Measurements from ENCODE around the gene SLC16A13.
"Not testable (repeated sequence)": the region's sequence is repeated elsewhere in the genome, so short reads cannot be mapped to it uniquely, and the experiment has no call there.

SLC16A13 gene

DNA sequence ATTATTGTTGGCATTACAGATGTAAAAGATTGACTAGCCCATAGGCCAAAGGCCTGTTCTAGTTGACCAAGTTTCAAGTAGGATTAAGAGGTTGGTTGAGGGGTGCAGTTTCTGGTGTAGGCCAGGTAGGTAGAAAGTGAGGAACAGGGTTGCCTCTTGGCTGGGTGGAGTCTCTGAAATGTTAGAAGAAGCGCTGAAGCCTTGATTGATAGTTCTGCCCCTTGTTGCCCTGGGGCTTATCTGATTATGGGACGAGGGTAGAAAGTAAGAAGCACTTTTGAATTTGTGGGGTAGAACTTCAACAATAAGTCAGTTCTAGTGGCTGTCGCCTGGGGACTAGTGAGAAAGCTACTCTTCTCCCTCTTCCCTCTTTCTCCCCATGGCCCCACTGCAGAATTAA lies 6.7 kb upstream of the SLC16A13 start:
- DNase-seq (ENCODE audit: low spot score): no peak

- DNase-seq (ENCODE audit: low spot score): peak; percentile 42
Measured at GRCh38 chr17:7029659-7030058, 6.2 kb upstream of the SLC16A13 start.

DNA sequence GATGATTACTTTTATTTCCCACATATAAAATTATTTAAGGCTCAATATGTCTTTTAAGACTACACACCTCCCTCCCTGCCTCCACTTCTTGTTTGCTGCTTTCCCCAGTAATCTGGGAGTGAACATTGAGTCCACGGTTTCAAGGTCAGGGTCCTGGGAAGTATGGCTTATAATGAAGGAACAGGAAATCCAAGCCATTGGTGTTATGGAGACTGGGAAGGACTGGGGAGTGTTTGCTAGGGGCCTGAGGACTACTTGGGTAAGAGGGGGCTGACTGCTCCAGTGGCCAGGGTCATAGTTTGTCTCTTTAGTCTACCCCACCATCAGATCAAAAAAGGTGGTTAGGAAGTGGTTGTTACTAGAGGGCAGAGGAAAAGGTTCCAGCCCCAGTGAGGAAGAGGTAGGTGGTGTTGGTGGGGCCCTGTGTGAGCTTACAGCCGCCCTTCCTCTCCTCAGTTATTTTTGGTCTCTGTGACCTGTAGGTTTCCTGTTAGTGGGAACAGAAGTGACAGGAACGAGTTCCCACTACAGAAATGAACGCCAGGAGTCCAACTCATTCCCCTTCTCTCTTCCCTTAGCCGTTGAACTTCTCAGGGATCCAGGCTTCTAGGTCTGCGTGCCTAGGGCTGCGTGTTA lies 742 bp upstream of the SLC16A13 start:
- peak; percentile 54 for DNase-seq (ENCODE audit: low spot score)

- no peak for DNase-seq (ENCODE audit: low spot score)
Measured at GRCh38 chr17:7038025-7038862, 2.4 kb downstream of the SLC16A13 start.

DNA sequence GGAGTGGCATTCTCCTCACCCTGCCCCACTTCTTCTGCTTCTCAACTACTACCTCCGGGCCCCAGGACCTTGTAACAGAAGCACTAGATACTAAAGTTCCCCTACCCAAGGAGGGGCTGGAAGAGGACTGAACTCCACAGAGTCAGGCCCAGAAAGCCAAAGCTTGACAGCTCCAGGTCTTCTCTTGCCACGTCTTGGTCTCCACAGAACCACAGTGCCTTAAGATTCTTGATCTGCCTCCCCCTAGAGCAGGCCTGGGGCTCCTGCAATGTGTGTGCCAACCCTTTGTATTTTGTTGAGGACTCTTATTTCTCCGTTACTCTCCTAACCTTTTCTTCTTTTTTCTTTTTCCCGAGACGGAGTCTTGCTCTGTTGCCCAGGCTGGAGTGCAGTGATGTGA lies 4.0 kb downstream of the SLC16A13 start:
- no peak for DNase-seq (ENCODE audit: low spot score)

DNA sequence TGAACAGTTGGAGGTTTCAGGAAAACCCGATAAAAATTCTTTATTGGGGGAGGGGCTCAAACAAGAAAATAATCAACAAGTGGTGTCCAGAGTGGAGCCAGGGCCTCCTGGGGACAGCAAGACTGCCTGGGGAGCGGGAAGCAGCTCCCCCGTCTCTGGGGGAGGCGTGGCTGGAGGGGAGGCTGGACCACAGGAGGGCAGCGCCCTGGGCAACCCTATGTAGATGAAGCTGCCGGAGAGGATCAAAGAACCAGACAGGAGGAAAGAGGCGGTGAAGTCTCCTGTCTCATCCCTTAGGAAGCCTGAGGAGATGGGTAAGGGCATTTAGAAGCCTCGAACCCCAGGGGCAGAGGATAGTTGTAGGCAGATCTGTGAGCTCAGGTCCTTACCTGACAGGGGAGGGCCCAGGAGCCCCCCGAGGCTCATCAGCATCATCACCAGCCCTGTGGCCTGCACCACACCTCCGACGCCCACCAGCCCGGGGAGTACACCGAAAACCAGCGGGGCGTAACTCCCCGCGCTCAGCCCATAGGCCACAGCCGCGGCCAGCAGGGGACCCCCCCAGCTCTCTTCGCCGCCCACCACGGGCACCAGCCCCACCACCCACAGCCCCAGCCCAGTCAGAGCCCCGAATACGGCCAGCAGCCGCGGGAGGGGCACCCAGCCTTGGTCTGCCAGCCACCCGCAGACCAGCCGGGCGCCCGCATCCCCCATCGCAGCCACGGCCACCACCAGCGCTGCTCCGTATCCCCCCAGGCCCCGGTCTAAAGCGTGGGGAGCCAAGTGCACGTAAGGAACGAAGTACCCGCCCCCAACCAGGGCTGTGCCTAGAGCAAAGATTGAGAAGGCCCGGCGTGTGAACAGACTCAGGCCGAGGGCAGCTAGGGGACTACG lies 6.0 kb downstream of the SLC16A13 start:
- DNase-seq (ENCODE audit: low spot score): no peak

GRCh38 chr17:7042501-7043181 lies 6.8 kb downstream of the SLC16A13 start:
- DNase-seq (ENCODE audit: low spot score): peak; percentile 35

DNA sequence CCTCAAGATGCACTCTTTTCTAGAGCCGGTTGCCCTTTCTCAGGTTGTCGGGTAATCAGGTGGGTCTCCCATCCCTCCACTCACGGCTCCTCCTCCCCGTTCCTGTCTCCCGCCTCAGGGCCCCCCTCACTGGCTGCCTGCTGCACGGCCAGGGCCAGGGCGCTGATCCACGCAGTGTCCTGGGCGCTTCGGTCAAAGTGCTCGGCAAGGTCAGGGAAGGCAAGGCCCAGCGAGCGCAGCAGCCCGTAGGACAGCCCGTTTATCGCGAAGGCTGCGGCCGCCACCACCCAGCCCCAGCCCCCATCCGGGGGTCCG lies 7.3 kb downstream of the SLC16A13 start:
- DNase-seq (ENCODE audit: low spot score): no peak

GRCh38 chr17:7043497-7044198 lies 7.8 kb downstream of the SLC16A13 start, which contains the start of gene SLC16A11:
SLC16A11 (minus strand) TSS chr17:7044092; CDS start chr17:7043513, 579 bp downstream.
- DNase-seq (ENCODE audit: low spot score): no peak

DNA sequence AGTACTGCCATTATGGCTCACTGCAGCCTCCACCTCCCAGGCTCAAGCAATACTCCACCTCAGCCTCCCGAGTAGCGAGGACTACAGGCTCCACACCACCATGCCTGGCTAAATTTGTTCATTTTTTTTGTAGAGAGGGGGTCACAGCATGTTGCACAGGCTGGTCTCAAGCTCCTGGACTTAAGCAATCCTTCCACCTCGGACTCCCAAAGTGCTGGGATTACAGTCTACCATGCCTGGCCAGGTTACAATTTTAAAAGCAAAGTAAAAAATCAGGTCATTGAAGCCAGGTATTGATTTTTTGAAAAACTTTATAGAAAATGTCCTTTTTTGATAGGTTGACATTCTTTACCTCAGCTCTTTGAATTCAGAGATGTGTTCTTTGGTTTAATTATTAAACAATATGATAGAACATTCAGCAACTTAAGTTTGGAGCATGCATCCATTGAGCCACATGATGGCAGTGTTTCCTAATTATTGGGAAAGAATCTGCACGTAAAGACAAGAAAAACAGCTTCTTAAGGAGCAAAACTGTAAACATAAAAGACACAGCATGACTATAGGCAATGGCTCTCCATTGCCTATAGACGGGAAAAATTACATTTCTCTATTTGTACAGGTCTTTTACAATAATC lies 9.8 kb downstream of the SLC16A13 start:
- peak; percentile 84 for DNase-seq (ENCODE audit: low spot score)

- peak; percentile 38 for DNase-seq (ENCODE audit: low spot score)
Measured at GRCh38 chr17:7046127-7046724, 10.4 kb downstream of the SLC16A13 start.

GRCh38 chr17:7046725-7047397 lies 11.0 kb downstream of the SLC16A13 start:
- peak; percentile 87 for DNase-seq (ENCODE audit: low spot score)

DNA sequence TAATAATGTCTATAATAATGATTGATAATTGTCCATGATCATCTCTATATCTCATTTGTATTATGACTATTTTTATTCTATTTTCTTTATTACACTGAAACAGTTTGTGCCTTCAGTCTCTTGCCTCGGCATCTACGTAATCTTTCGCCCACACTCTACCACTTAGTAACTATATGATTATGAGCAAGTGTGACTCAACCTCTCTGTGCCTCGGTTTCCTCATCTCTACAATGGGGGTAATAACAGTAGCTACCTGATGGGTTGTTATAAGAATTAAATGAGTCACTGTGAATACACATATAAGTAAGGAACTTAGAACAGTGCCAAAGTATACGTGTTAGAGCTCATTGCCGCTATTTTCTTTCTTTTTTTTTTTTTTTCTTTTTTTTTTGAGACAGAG lies 11.8 kb downstream of the SLC16A13 start:
- peak; percentile 32 for DNase-seq (ENCODE audit: low spot score)

GRCh38 chr17:7048968-7049367 lies 13.2 kb downstream of the SLC16A13 start:
- DNase-seq (ENCODE audit: low spot score): no peak

GRCh38 chr17:7050583-7050982 lies 14.8 kb downstream of the SLC16A13 start:
- DNase-seq (ENCODE audit: low spot score): not testable (repeated sequence)

- DNase-seq (ENCODE audit: low spot score): no peak
Measured at GRCh38 chr17:7056386-7056785, 20.6 kb downstream of the SLC16A13 start.

DNA sequence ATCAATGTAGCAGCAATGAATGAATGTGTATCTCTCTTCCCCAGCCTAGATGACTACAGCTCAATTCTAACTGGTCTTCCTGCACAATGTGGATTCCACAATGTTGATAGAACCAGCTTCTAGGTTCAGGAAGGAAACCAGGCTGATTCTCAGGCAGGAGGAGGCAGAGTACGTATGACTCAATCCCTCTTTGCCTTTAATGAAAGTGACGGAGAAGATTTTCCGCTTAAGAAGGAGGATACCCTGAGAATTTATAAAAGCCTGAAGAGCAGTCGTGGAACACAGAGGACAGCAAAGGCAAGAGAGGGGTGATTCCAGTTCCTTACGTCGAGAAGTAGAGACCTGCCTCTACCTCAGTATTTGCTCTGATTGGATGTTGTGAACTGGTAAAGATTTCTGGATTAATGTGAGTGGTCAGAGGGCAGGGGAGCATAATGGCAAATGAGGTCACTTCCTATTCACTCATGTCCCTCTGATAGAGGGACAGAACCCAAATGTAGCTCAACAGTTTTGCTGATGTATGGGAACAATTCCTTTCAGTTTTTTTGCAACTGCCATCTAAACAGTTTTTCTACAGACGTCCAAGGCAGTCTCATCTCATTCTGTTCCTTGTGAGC lies 23.1 kb downstream of the SLC16A13 start:
- DNase-seq (ENCODE audit: low spot score): no peak

GRCh38 chr17:7060165-7060891 lies 24.5 kb downstream of the SLC16A13 start:
- no peak for DNase-seq (ENCODE audit: low spot score)
